Prostate gland (tissue), 2 donors: ENCODE results near the gene FAM193B.

Experiments
- CTCF ChIP-seq, 4 experiments: fragments of 200-600 bp in 2 of 4; fragments of 450-650 bp in 2 of 4; sonication (generic) in 2 of 4; IDR thresholded peaks; 1 replicate in 3 of 4; 2 replicates in 1 of 4; pipeline ENCODE4 v1.5.1; 2016 to 2019; ENCODE audit warnings: antibody characterized with exemption in 4 of 4, mild to moderate bottlenecking in 2 of 4, moderate library complexity in 2 of 4
- POLR2AphosphoS5 ChIP-seq: sonication (generic); formaldehyde crosslinking; IDR thresholded peaks from one replicate; pipeline ENCODE4 v1.6.1; 2017; ENCODE audit warnings: antibody characterized with exemption

GRCh38 chr5:177501874-177502678 is 52.3 kb downstream of the FAM193B start:
- TF ChIP-seq POLR2AphosphoS5 (no peak), CTCF (IDR thresholded peaks at IDR 0.05) (no peak)
